HUES48 (cell line): Measurements from ENCODE around the gene DLAT.
A peak's percentile ranks its signal among the peaks of the same experiment; 100 is the strongest.
"Not testable (repeated sequence)": the region's sequence is repeated elsewhere in the genome, so short reads cannot be mapped to it uniquely, and the experiment has no call there.

Experiments used
- H3K27ac ChIP-seq: one replicate; pipeline ENCODE4 v1.7.0; 2013; ENCODE audit warnings: low read depth, low read length, inconsistent platforms
- H3K27me3 ChIP-seq: 2 replicates; pipeline ENCODE4 v1.6.1; 2013; ENCODE audit warnings: mild to moderate bottlenecking, low read length; ENCODE audit not compliant: control insufficient read depth, insufficient read depth
- H3K36me3 ChIP-seq: 2 replicates; pipeline ENCODE4 v1.6.1; 2013; ENCODE audit warnings: low read length; ENCODE audit not compliant: control insufficient read depth, insufficient read depth
- H3K4me1 ChIP-seq: 2 replicates; pipeline ENCODE4 v1.6.1; 2013; ENCODE audit warnings: mild to moderate bottlenecking, low read length; ENCODE audit not compliant: control insufficient read depth, insufficient read depth
- H3K4me3 ChIP-seq: 2 replicates; pipeline ENCODE4 v1.5.1; 2013; ENCODE audit warnings: mild to moderate bottlenecking, low read depth, low read length
- H3K9ac ChIP-seq: 2 replicates; pipeline ENCODE4 v1.6.1; 2013; ENCODE audit warnings: mild to moderate bottlenecking, low read depth, low read length, moderate library complexity
- H3K9me3 ChIP-seq: 2 replicates; pipeline ENCODE4 v1.6.1; 2013; ENCODE audit warnings: low read length; ENCODE audit not compliant: control insufficient read depth, insufficient read depth

The DLAT gene

GRCh38 chr11:112005422-112006094 is 19.6 kb upstream of the DLAT start:
- Histone ChIP-seq H3K4me3 (no peak overlapping the region), H3K9me3 (peaks cover 16% of the 10 kb centered on the region; the same call in 1 of the 2 replicates), H3K4me1 (no peaks in the 10 kb centered on the region), H3K27me3 (no peaks in the 10 kb centered on the region), H3K9ac (no peak overlapping the region), H3K36me3 (peaks cover 23% of the 10 kb centered on the region), H3K27ac (no peak overlapping the region)

- H3K27me3 ChIP-seq, H3K9ac ChIP-seq, H3K4me1 ChIP-seq, H3K27ac ChIP-seq, H3K4me3 ChIP-seq: not testable (repeated sequence)
- H3K36me3 ChIP-seq, result peaks cover 18% of the 10 kb centered on the region
- peaks cover 16% of the 10 kb centered on the region; the same call in 1 of the 2 replicates for H3K9me3 ChIP-seq
Measured at GRCh38 chr11:112006095-112006441, 19.1 kb upstream of the DLAT start.

GRCh38 chr11:112011451-112011850 is 13.8 kb upstream of the DLAT start:
- H3K4me3 ChIP-seq, H3K9me3 ChIP-seq, H3K27me3 ChIP-seq, H3K4me1 ChIP-seq, H3K27ac ChIP-seq, H3K9ac ChIP-seq, H3K36me3 ChIP-seq: not testable (repeated sequence)

- no peaks in the 10 kb centered on the region for H3K27me3 ChIP-seq
- H3K4me3 ChIP-seq, result no peak overlapping the region
- no peak overlapping the region for H3K27ac ChIP-seq
- H3K4me1 ChIP-seq, result no peaks in the 10 kb centered on the region
- H3K9ac ChIP-seq, result no peak overlapping the region
- no peaks in the 10 kb centered on the region for H3K9me3 ChIP-seq
- H3K36me3 ChIP-seq, result peaks cover 5% of the 10 kb centered on the region
Measured at GRCh38 chr11:112012874-112013273, 12.3 kb upstream of the DLAT start.

- H3K4me3 ChIP-seq, result no peak overlapping the region
- peaks cover 12% of the 10 kb centered on the region for H3K36me3 ChIP-seq
- H3K27ac ChIP-seq, result no peak overlapping the region
- H3K4me1 ChIP-seq, result no peaks in the 10 kb centered on the region
- H3K27me3 ChIP-seq, result no peaks in the 10 kb centered on the region
- no peak overlapping the region for H3K9ac ChIP-seq
- no peaks in the 10 kb centered on the region for H3K9me3 ChIP-seq
Measured at GRCh38 chr11:112013497-112014164, 11.6 kb upstream of the DLAT start.

- Histone ChIP-seq H3K9ac (no peak overlapping the region), H3K9me3 (no peaks in the 10 kb centered on the region), H3K4me3 (no peak overlapping the region), H3K4me1 (no peaks in the 10 kb centered on the region), H3K27ac (no peak overlapping the region), H3K27me3 (no peaks in the 10 kb centered on the region), H3K36me3 (peaks cover 30% of the 10 kb centered on the region)
Measured at GRCh38 chr11:112016088-112016764, 9.0 kb upstream of the DLAT start.

GRCh38 chr11:112016765-112017376 is 8.3 kb upstream of the DLAT start:
- H3K9ac ChIP-seq, result no peak overlapping the region
- H3K27ac ChIP-seq, result peak overlapping the region; percentile 52
- H3K9me3 ChIP-seq, result no peaks in the 10 kb centered on the region
- H3K27me3 ChIP-seq, result no peaks in the 10 kb centered on the region
- peaks cover 30% of the 10 kb centered on the region for H3K36me3 ChIP-seq
- H3K4me3 ChIP-seq, result no peak overlapping the region
- H3K4me1 ChIP-seq, result no peaks in the 10 kb centered on the region

- no peaks in the 10 kb centered on the region for H3K4me1 ChIP-seq
- peak overlapping the region; percentile 52 for H3K27ac ChIP-seq
- no peaks in the 10 kb centered on the region for H3K9me3 ChIP-seq
- no peaks in the 10 kb centered on the region for H3K27me3 ChIP-seq
- H3K9ac ChIP-seq, result no peak overlapping the region
- peaks cover 36% of the 10 kb centered on the region for H3K36me3 ChIP-seq
- no peak overlapping the region for H3K4me3 ChIP-seq
Measured at GRCh38 chr11:112017538-112017937, 7.7 kb upstream of the DLAT start.

- no peaks in the 10 kb centered on the region for H3K27me3 ChIP-seq
- no peak overlapping the region for H3K27ac ChIP-seq
- H3K4me3 ChIP-seq, result no peak overlapping the region
- no peaks in the 10 kb centered on the region for H3K9me3 ChIP-seq
- no peaks in the 10 kb centered on the region for H3K4me1 ChIP-seq
- peaks cover 37% of the 10 kb centered on the region for H3K36me3 ChIP-seq
- H3K9ac ChIP-seq, result no peak overlapping the region
Measured at GRCh38 chr11:112019066-112019465, 6.1 kb upstream of the DLAT start.

- no peaks in the 10 kb centered on the region for H3K27me3 ChIP-seq
- H3K9ac ChIP-seq, result no peak overlapping the region
- H3K9me3 ChIP-seq, result no peaks in the 10 kb centered on the region
- H3K36me3 ChIP-seq, result peaks cover 33% of the 10 kb centered on the region
- H3K27ac ChIP-seq, result no peak overlapping the region
- H3K4me1 ChIP-seq, result no peaks in the 10 kb centered on the region
- H3K4me3 ChIP-seq, result no peak overlapping the region
Measured at GRCh38 chr11:112023104-112023503, 2.1 kb upstream of the DLAT start.
